Trophoblast cell (in vitro differentiated cells and primary cell): ENCODE results near the gene TNPO2.
"Not testable (repeated sequence)": the region's sequence is repeated elsewhere in the genome, so short reads cannot be mapped to it uniquely, and the experiment has no call there.

Source experiments
- DNase-seq, 2 donors: peaks; one replicate each; pipeline ENCODE4 v3.0.0-alpha.2; 2016
- H2AFZ ChIP-seq: 2 replicates; pipeline ENCODE4 v1.6.1; 2013; ENCODE audit warnings: low read length, moderate library complexity, mild to moderate bottlenecking; ENCODE audit not compliant: insufficient read depth, poor library complexity
- H2AK5ac ChIP-seq: 2 replicates; pipeline ENCODE4 v1.6.1; 2013; ENCODE audit warnings: mild to moderate bottlenecking, low read length
- H2BK120ac ChIP-seq: 2 replicates; pipeline ENCODE4 v1.6.1; 2013; ENCODE audit warnings: low read length, mild to moderate bottlenecking, moderate library complexity; ENCODE audit not compliant: insufficient read depth, poor library complexity
- H2BK12ac ChIP-seq: 2 replicates; pipeline ENCODE4 v1.6.1; 2013; ENCODE audit warnings: mild to moderate bottlenecking, low read length, moderate library complexity
- H2BK5ac ChIP-seq: 2 replicates; pipeline ENCODE4 v1.6.1; 2013; ENCODE audit warnings: low read length, low read depth, moderate library complexity, mild to moderate bottlenecking; ENCODE audit not compliant: poor library complexity
- H3K14ac ChIP-seq: 2 replicates; pipeline ENCODE4 v1.6.1; 2013; ENCODE audit warnings: mild to moderate bottlenecking, low read length
- H3K18ac ChIP-seq: 2 replicates; pipeline ENCODE4 v1.6.1; 2013; ENCODE audit warnings: mild to moderate bottlenecking, low read length
- H3K23ac ChIP-seq: 2 replicates; pipeline ENCODE4 v1.6.1; 2013; ENCODE audit warnings: low read length
- H3K27ac ChIP-seq: 2 replicates; pipeline ENCODE4 v1.5.1; 2013; ENCODE audit warnings: low read depth, mild to moderate bottlenecking, inconsistent platforms, low read length, moderate library complexity
- H3K27me3 ChIP-seq: 2 replicates; pipeline ENCODE4 v1.6.1; 2013; ENCODE audit warnings: inconsistent platforms, mild to moderate bottlenecking, low read length, moderate library complexity; ENCODE audit not compliant: insufficient read depth
- H3K36me3 ChIP-seq, 2 experiments: 1 replicate in 1 of 2; 2 replicates in 1 of 2; pipeline ENCODE4 v1.6.1; 2013; ENCODE audit warnings: low read length in 2 of 2, mild to moderate bottlenecking in 2 of 2, moderate library complexity in 1 of 2; ENCODE audit not compliant: insufficient read depth in 2 of 2, control insufficient read depth in 1 of 2
- H3K4ac ChIP-seq: 2 replicates; pipeline ENCODE4 v1.6.1; 2013; ENCODE audit warnings: low read depth, mild to moderate bottlenecking, low read length, moderate library complexity
- H3K4me1 ChIP-seq, 2 experiments: 1 replicate in 1 of 2; 2 replicates in 1 of 2; pipeline ENCODE4 v1.6.1; 2013; ENCODE audit warnings: low read length in 2 of 2, mild to moderate bottlenecking in 2 of 2, moderate library complexity in 1 of 2; ENCODE audit not compliant: insufficient read depth in 2 of 2, control insufficient read depth in 1 of 2
- H3K4me2 ChIP-seq: 2 replicates; pipeline ENCODE4 v1.6.1; 2013; ENCODE audit warnings: inconsistent platforms, mild to moderate bottlenecking, low read length, moderate library complexity
- H3K4me3 ChIP-seq: 2 replicates; pipeline ENCODE4 v1.5.1; 2013; ENCODE audit warnings: mild to moderate bottlenecking, low read depth, low read length, inconsistent platforms
- H3K79me1 ChIP-seq: one replicate; pipeline ENCODE4 v1.6.1; 2013; ENCODE audit warnings: low read length
- H3K79me2 ChIP-seq: 2 replicates; pipeline ENCODE4 v1.6.1; 2013; ENCODE audit warnings: low read length, mild to moderate bottlenecking; ENCODE audit not compliant: control insufficient read depth, insufficient read depth, poor library complexity
- H3K9ac ChIP-seq: 2 replicates; pipeline ENCODE4 v1.6.1; 2013; ENCODE audit warnings: mild to moderate bottlenecking, low read length
- H3K9me3 ChIP-seq: 2 replicates; pipeline ENCODE4 v1.6.1; 2013; ENCODE audit warnings: low read depth, mild to moderate bottlenecking, control low read depth, inconsistent platforms, low read length; ENCODE audit not compliant: insufficient read depth
- H4K12ac ChIP-seq: 2 replicates; pipeline ENCODE4 v1.6.1; 2013; ENCODE audit warnings: low read depth, mild to moderate bottlenecking, low read length, moderate library complexity
- H4K8ac ChIP-seq: 2 replicates; pipeline ENCODE4 v1.6.1; 2013; ENCODE audit warnings: low read depth, mild to moderate bottlenecking, low read length, moderate library complexity
- H4K91ac ChIP-seq: one replicate; pipeline ENCODE4 v1.6.1; 2013; ENCODE audit warnings: low read depth, mild to moderate bottlenecking, low read length, moderate library complexity
- WGBS: extraction: QIAGEN DNeasy Blood & Tissue Kit; methylation state at CpG from one replicate; pipeline ENCODE4 v1.1.7; 2013; ENCODE audit warnings: missing lambda C conversion rate; ENCODE audit not compliant: insufficient read length, insufficient coverage; ENCODE audit errors: extremely low coverage; 5-methylcytosine and 5-hydroxymethylcytosine counted together

TNPO2 gene

GRCh38 chr19:12727745-12728433 is 4.2 kb upstream of the TNPO2 start:
- Histone ChIP-seq H3K4ac (no peak overlapping the region), H4K12ac (no peak overlapping the region), H3K79me2 (peaks cover 9% of the 10 kb centered on the region), H2BK5ac (no peak overlapping the region), H3K18ac (no peak overlapping the region), H2AFZ (no peak overlapping the region), H2BK120ac (no peak overlapping the region), H3K9ac (no peak overlapping the region), H3K36me3 (peaks cover 36 to 39% of the 10 kb centered on the region in 2 experiments), H3K4me2 (no peak overlapping the region), H3K23ac (no peak overlapping the region), H3K4me1 (peaks cover 0 to 2% of the 10 kb centered on the region in 2 experiments), H3K9me3 (peaks cover 2% of the 10 kb centered on the region), H3K14ac (no peak overlapping the region), H3K4me3 (no peak overlapping the region), H3K27ac (no peak overlapping the region), H4K91ac (no peak overlapping the region), H2AK5ac (no peak overlapping the region), H3K79me1 (peaks cover 6% of the 10 kb centered on the region), H4K8ac (no peak overlapping the region), H3K27me3 (no peaks in the 10 kb centered on the region), H2BK12ac (no peak overlapping the region)
- DNase-seq: no peak
- WGBS: no CpG with 5 or more reads among the region's 9 CpGs

GRCh38 chr19:12726988-12727316 is 3.2 kb upstream of the TNPO2 start:
- no peaks in the 10 kb centered on the region for H3K27me3 ChIP-seq
- H3K79me1 ChIP-seq: peaks cover 12% of the 10 kb centered on the region
- H4K91ac ChIP-seq: no peak overlapping the region
- H2BK5ac ChIP-seq: no peak overlapping the region
- no peak overlapping the region for H3K18ac ChIP-seq
- H3K4me3 ChIP-seq: no peak overlapping the region
- no peak overlapping the region for H4K8ac ChIP-seq
- peaks cover 6% of the 10 kb centered on the region for H3K79me2 ChIP-seq
- no peak overlapping the region for H4K12ac ChIP-seq
- H2BK12ac ChIP-seq: no peak overlapping the region
- no peak overlapping the region for H3K4ac ChIP-seq
- H2AK5ac ChIP-seq: no peak overlapping the region
- peaks cover 2% of the 10 kb centered on the region for H3K9me3 ChIP-seq
- WGBS: no CpG with 5 or more reads among the region's 2 CpGs
- no peak overlapping the region for H2AFZ ChIP-seq
- no peak overlapping the region for H3K9ac ChIP-seq
- H3K23ac ChIP-seq: no peak overlapping the region
- no peaks in the 10 kb centered on the region for H3K4me1 ChIP-seq
- DNase-seq: no peak
- H3K4me2 ChIP-seq: no peak overlapping the region
- no peak overlapping the region for H3K27ac ChIP-seq
- H3K36me3 ChIP-seq: peaks cover 33 to 35% of the 10 kb centered on the region in 2 experiments
- no peak overlapping the region for H3K14ac ChIP-seq
- no peak overlapping the region for H2BK120ac ChIP-seq

GRCh38 chr19:12725612-12726011 is 1.9 kb upstream of the TNPO2 start:
- peaks cover 22% of the 10 kb centered on the region for H3K79me1 ChIP-seq
- not testable (repeated sequence) for H2BK120ac ChIP-seq, H2AK5ac ChIP-seq, H2AFZ ChIP-seq, H3K27me3 ChIP-seq, DNase-seq, H3K9ac ChIP-seq, H2BK12ac ChIP-seq, H3K4me3 ChIP-seq, H3K14ac ChIP-seq, H4K12ac ChIP-seq, H3K4me2 ChIP-seq, H4K8ac ChIP-seq, H3K23ac ChIP-seq, H3K4ac ChIP-seq, H3K27ac ChIP-seq, H4K91ac ChIP-seq, H3K4me1 ChIP-seq, H3K18ac ChIP-seq, H3K9me3 ChIP-seq, H2BK5ac ChIP-seq
- no CpG with 5 or more reads among the region's 10 CpGs for WGBS
- H3K79me2 ChIP-seq: peaks cover 18% of the 10 kb centered on the region
- H3K36me3 ChIP-seq: peaks cover 22 to 23% of the 10 kb centered on the region in 2 experiments

- Histone ChIP-seq H4K12ac (peak overlapping the region; percentile 58), H3K4me1 (peaks cover 3 to 5% of the 10 kb centered on the region in 2 experiments), H3K4me3 (peak overlapping the region; percentile 67), H3K36me3 (peaks cover 13 to 14% of the 10 kb centered on the region in 2 experiments), H3K9me3 (peaks cover 2% of the 10 kb centered on the region), H3K79me2 (peaks cover 23% of the 10 kb centered on the region), H3K23ac (no peak overlapping the region), H2BK5ac (no peak overlapping the region), H3K27ac (no peak overlapping the region), H4K91ac (peak overlapping the region; percentile 68), H2BK12ac (no peak overlapping the region), H2AK5ac (peak overlapping the region; percentile 72), H3K4me2 (peak overlapping the region; percentile 90), H3K14ac (peak overlapping the region; percentile 73), H2BK120ac (peak overlapping the region; percentile 41), H3K9ac (peak overlapping the region; percentile 9), H3K79me1 (peaks cover 22% of the 10 kb centered on the region), H4K8ac (peak overlapping the region; percentile 94), H3K18ac (peak overlapping the region; percentile 70), H3K4ac (no peak overlapping the region), H2AFZ (peak overlapping the region; percentile 32), H3K27me3 (no peaks in the 10 kb centered on the region)
- WGBS: no CpG with 5 or more reads among the region's 7 CpGs
- no peak for DNase-seq
Observed at GRCh38 chr19:12723381-12723640, 421 bp downstream of the TNPO2 start.
